Neural progenitor cell (in vitro differentiated cells): ENCODE results near the gene FMN1.

Experiments used
- CTCF ChIP-seq: fragments of 200-600 bp; sonication (generic); IDR thresholded peaks from 2 replicates; pipeline ENCODE4 v1.5.1; 2017; ENCODE audit warnings: antibody characterized with exemption, mild to moderate bottlenecking
- EZH2 ChIP-seq: fragments of 200-600 bp; sonication (generic); IDR thresholded peaks from 2 replicates; pipeline ENCODE4 v1.6.1; 2017; ENCODE audit warnings: antibody characterized with exemption, mild to moderate bottlenecking, moderate library complexity

GRCh38 chr15:32853592-32853991 lies 340.9 kb downstream of the FMN1 start:
- TF ChIP-seq CTCF: no peak
- no peak for TF ChIP-seq EZH2
